Tibial nerve (tissue), 4 donors: Measurements from ENCODE around the gene FREY1.

Experiments used
- EP300 ChIP-seq, 2 donors: sonication (generic); formaldehyde crosslinking; IDR thresholded peaks; one replicate each; pipeline ENCODE4 v1.6.1; 2017; ENCODE audit warnings: antibody characterized with exemption in 2 of 2, mild to moderate bottlenecking in 1 of 2
- POLR2A ChIP-seq, 2 donors: fragments of 450-650 bp; IDR thresholded peaks; one replicate each; pipeline ENCODE4 v1.6.1; 2017; ENCODE audit warnings: antibody characterized with exemption in 2 of 2, mild to moderate bottlenecking in 2 of 2, moderate library complexity in 2 of 2
- TF ChIP-seq, protein P1 (sequence below), 5 experiments: fragments of 200-600 bp in 3 of 5; fragments of 450-650 bp in 2 of 5; sonication (generic) in 3 of 5; IDR thresholded peaks; one replicate each; pipeline ENCODE4 v1.5.1; 2016 to 2019; ENCODE audit warnings: antibody characterized with exemption in 5 of 5, mild to moderate bottlenecking in 3 of 5, moderate library complexity in 2 of 5

DNA sequence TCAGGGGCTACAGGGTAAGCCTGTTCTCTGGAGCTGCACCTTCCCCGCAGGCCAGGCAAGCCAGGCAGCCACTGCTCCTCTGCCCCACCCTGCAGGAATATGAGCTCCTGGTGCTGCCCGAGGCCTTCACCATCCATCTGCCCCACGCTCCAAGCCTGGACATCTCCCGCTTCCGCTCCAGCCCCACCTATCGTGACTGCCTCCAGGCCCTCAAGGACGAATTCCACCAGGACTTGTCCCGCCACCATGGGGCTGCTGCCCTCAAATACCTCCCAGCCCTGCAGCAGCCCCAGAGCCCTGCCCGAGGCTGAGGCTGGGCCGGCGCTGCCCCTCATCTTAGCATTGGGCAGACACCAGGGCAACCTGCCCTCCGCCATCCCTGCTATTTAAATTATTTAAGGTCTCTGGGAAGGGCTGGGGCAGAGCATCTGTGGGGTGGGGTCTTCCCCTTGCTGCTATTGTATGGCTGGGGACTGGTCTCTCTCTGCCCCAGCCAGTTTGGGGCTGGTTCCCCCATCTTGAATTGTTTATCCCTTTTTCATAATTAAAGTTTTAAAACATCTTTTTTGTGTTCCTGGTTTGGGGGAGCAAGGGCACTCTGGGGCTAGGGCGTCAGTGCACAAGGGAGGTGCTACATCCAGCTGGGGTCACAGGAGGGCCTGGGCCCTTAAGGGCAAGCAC lies 21.6 kb upstream of the FREY1 start:
- TF ChIP-seq, protein P1, sequence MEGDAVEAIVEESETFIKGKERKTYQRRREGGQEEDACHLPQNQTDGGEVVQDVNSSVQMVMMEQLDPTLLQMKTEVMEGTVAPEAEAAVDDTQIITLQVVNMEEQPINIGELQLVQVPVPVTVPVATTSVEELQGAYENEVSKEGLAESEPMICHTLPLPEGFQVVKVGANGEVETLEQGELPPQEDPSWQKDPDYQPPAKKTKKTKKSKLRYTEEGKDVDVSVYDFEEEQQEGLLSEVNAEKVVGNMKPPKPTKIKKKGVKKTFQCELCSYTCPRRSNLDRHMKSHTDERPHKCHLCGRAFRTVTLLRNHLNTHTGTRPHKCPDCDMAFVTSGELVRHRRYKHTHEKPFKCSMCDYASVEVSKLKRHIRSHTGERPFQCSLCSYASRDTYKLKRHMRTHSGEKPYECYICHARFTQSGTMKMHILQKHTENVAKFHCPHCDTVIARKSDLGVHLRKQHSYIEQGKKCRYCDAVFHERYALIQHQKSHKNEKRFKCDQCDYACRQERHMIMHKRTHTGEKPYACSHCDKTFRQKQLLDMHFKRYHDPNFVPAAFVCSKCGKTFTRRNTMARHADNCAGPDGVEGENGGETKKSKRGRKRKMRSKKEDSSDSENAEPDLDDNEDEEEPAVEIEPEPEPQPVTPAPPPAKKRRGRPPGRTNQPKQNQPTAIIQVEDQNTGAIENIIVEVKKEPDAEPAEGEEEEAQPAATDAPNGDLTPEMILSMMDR (IDR thresholded peaks at IDR 0.05): no peak
- TF ChIP-seq POLR2A (IDR thresholded peaks at IDR 0.05) (no peak), EP300 (IDR thresholded peaks at IDR 0.05) (no peak)
